Neural crest cell (in vitro differentiated cells): ENCODE results near the gene NSD1. TPM values are rescaled to one million over a fixed set of nuclear protein-coding genes. Genes with fewer than 3 reads are reported as not detected.
"Not testable (repeated sequence)": the region's sequence is repeated elsewhere in the genome, so short reads cannot be mapped to it uniquely, and the experiment has no call there.

Source experiments
- DNase-seq: peaks from one replicate; pipeline ENCODE4 v3.0.0; 2021; ENCODE audit warnings: low read depth, mixed read lengths, low spot score
- H3K27ac Mint-ChIP-seq: one replicate; pipeline ENCODE4 v1.8.0; 2021; ENCODE audit warnings: mild to moderate bottlenecking, mixed read lengths; ENCODE audit not compliant: unreplicated experiment
- H3K27me3 Mint-ChIP-seq: 2 replicates; pipeline ENCODE4 v1.8.0; 2021; ENCODE audit warnings: low read depth, mild to moderate bottlenecking, mixed read lengths
- H3K36me3 Mint-ChIP-seq: 2 replicates; pipeline ENCODE4 v1.8.0; 2021; ENCODE audit warnings: low read depth, mild to moderate bottlenecking, mixed read lengths
- H3K4me1 Mint-ChIP-seq: 2 replicates; pipeline ENCODE4 v1.8.0; 2021; ENCODE audit warnings: mixed read lengths
- H3K4me3 Mint-ChIP-seq: one replicate; pipeline ENCODE4 v1.8.0; 2021; ENCODE audit warnings: mild to moderate bottlenecking, mixed read lengths
- H3K9me3 Mint-ChIP-seq: 2 replicates; pipeline ENCODE4 v1.8.0; 2021; ENCODE audit warnings: mixed read lengths
- CTCF ChIP-seq: fragments of 200-600 bp; sonication (generic); conservative IDR thresholded peaks from 2 replicates; pipeline ENCODE4 v1.5.0; 2021; ENCODE audit warnings: antibody characterized with exemption, mild to moderate bottlenecking
- total RNA-seq: library from RNA; stranded (reverse); gene quantifications from 2 replicates; pipeline ENCODE4 v1.2.1, GENCODE V29; 2021

NSD1 gene
- total RNA-seq, 1 donor from 2014 or later = 122 TPM

DNA sequence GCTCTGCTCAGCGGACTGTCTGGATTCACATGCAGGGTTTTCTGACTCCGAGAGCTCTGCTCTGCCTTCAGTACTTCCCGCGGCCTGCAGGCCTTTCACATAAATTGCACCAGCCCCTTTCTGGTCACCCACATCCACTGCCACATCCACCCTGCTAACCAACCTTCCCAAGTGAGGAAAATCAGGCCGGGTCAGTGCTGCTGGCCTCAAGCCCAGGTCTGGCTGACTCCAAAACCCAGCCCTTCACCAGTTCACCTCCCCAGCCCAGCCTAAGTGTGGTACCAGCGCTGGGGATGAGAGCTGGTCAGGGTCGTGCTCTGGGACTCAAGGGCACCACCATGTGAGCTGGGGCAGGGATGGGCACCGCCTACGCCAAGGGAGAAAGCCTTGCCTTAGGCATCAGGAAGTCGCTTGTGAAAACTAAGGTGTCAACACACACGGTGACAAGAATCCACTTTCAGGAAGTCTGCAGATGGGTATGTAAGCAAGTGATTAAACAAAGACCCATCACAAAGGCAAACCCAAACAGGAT, 205.6 kb downstream of the NSD1 start:
- no peaks in the 10 kb centered on the region for H3K27me3 Mint-ChIP-seq
- TF ChIP-seq CTCF = no peak
- no peak overlapping the region for H3K4me3 Mint-ChIP-seq
- DNase-seq = no peak
- H3K9me3 Mint-ChIP-seq = no peaks in the 10 kb centered on the region
- H3K36me3 Mint-ChIP-seq = peaks cover 5% of the 10 kb centered on the region
- H3K4me1 Mint-ChIP-seq = peaks cover 8% of the 10 kb centered on the region
- no peak overlapping the region for H3K27ac Mint-ChIP-seq

DNA sequence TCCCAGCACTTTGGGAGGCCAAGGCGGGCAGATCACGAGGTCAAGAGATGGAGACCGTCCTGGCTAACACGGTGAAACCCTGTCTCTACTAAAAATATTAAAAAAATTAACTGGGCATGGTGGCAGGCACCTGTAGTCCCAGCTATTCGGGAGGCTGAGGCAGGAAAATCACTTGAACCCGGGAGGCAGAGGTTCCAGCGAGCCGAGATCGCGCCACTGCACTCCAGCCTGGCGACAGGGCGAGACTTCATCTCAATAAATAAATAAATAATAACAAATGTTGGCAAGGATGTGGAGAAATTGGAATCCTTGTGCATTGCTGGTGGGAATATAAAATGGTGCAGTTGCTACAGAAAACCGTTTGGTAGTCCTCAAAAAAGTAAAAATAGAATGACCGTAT, 209.4 kb downstream of the NSD1 start:
- H3K27ac Mint-ChIP-seq, H3K27me3 Mint-ChIP-seq, H3K4me1 Mint-ChIP-seq, H3K36me3 Mint-ChIP-seq, H3K9me3 Mint-ChIP-seq, DNase-seq, H3K4me3 Mint-ChIP-seq: not testable (repeated sequence)

DNA sequence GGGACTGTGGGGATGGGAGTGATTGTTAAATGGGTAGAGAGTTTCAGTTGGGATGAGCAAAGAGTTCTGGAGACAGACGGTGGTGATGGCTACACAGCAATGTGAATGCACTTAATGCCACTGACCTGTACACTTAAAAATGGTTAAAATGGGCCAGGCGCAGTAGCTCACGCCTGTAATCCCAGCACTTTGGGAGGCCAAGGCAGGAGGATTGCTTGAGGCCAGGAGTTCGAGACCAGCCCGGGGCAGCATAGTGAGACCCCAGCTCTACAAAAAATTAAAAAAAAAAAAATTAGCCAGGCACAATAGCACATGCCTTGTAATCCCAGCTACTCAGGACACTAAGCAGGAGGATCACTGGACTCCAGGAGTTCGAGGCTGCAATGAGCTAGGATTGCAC, 210.2 kb downstream of the NSD1 start:
- Mint-ChIP-seq H3K27me3 (no peaks in the 10 kb centered on the region), H3K9me3 (no peaks in the 10 kb centered on the region), H3K27ac (no peak overlapping the region), H3K36me3 (peaks cover 3% of the 10 kb centered on the region), H3K4me1 (peaks cover 8% of the 10 kb centered on the region), H3K4me3 (no peak overlapping the region)
- TF ChIP-seq CTCF = no peak
- DNase-seq = no peak

GRCh38 chr5:177344891-177345290, 211.3 kb downstream of the NSD1 start:
- H3K4me3 Mint-ChIP-seq = no peak overlapping the region
- H3K27ac Mint-ChIP-seq = no peak overlapping the region
- no peaks in the 10 kb centered on the region for H3K27me3 Mint-ChIP-seq
- H3K4me1 Mint-ChIP-seq = peaks cover 11% of the 10 kb centered on the region
- no peaks in the 10 kb centered on the region for H3K9me3 Mint-ChIP-seq
- no peak for TF ChIP-seq CTCF
- peaks cover 3% of the 10 kb centered on the region for H3K36me3 Mint-ChIP-seq
- DNase-seq = no peak

GRCh38 chr5:177346820-177347219, 213.2 kb downstream of the NSD1 start:
- Mint-ChIP-seq H3K27me3 (no peaks in the 10 kb centered on the region), H3K27ac (no peak overlapping the region), H3K4me3 (peak overlapping the region; percentile 39), H3K4me1 (peaks cover 24% of the 10 kb centered on the region), H3K36me3 (peaks cover 3% of the 10 kb centered on the region), H3K9me3 (no peaks in the 10 kb centered on the region)
- no peak for DNase-seq
- no peak for TF ChIP-seq CTCF

DNA sequence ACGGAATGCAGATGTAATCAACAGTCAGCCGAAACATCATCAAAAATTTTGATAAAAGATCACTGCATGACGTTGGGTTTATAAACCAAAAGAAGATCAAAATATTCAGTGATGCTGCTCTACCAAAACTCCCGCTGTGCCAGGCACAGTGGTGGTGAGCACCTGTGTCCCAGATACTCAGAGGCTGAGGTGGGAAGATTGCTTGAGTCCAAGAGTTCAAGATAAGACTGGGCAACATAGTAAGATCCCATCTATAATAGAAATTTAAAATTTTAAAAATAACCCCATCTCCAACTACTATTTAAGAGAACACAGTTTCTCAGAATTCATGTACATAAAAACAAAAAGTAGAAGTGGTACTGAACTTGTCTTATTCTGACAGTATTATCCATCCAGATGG, 214.1 kb downstream of the NSD1 start:
- Mint-ChIP-seq H3K36me3 (peaks cover 3% of the 10 kb centered on the region), H3K27me3 (no peaks in the 10 kb centered on the region), H3K4me1 (peaks cover 29% of the 10 kb centered on the region), H3K27ac (no peak overlapping the region), H3K9me3 (no peaks in the 10 kb centered on the region), H3K4me3 (peak overlapping the region; percentile 66)
- no peak for DNase-seq
- TF ChIP-seq CTCF = no peak
